Central memory CD4-positive, alpha-beta T cell (primary cell): Measurements from ENCODE around the gene THOP1.
A peak's percentile ranks its signal among the peaks of the same experiment; 100 is the strongest.

Experiments used
- DNase-seq: peaks from one replicate; pipeline ENCODE4 v3.0.0; 2022

Gene THOP1

GRCh38 chr19:2762783-2763496, 22.4 kb upstream of the THOP1 start:
- no peak for DNase-seq

GRCh38 chr19:2763687-2764086, 21.6 kb upstream of the THOP1 start:
- DNase-seq, result no peak

GRCh38 chr19:2764945-2765344, 20.4 kb upstream of the THOP1 start:
- DNase-seq, result no peak

- DNase-seq, result no peak
Observed at GRCh38 chr19:2765376-2765775, 19.9 kb upstream of the THOP1 start.

- DNase-seq, result no peak
Observed at GRCh38 chr19:2766594-2767372, 18.5 kb upstream of the THOP1 start.

GRCh38 chr19:2767688-2768087, 17.6 kb upstream of the THOP1 start:
- no peak for DNase-seq

- no peak for DNase-seq
Observed at GRCh38 chr19:2768365-2769132, 16.8 kb upstream of the THOP1 start.

GRCh38 chr19:2769218-2769617, 16.1 kb upstream of the THOP1 start:
- no peak for DNase-seq

GRCh38 chr19:2770055-2771013, 15.0 kb upstream of the THOP1 start:
- no peak for DNase-seq

GRCh38 chr19:2771786-2772674, 13.3 kb upstream of the THOP1 start:
- no peak for DNase-seq

- no peak for DNase-seq
Observed at GRCh38 chr19:2774083-2774679, 11.1 kb upstream of the THOP1 start.

- no peak for DNase-seq
Observed at GRCh38 chr19:2774953-2775555, 10.2 kb upstream of the THOP1 start.

GRCh38 chr19:2775556-2776430, 9.5 kb upstream of the THOP1 start:
- DNase-seq, result peak; percentile 58

GRCh38 chr19:2777952-2778683, 7.2 kb upstream of the THOP1 start:
- no peak for DNase-seq

- no peak for DNase-seq
Observed at GRCh38 chr19:2779121-2779740, 6.1 kb upstream of the THOP1 start.

GRCh38 chr19:2780284-2780683, 5.0 kb upstream of the THOP1 start:
- no peak for DNase-seq

GRCh38 chr19:2782329-2782935, 2.9 kb upstream of the THOP1 start:
- no peak for DNase-seq
